IMR-90 (cell line): Measurements from ENCODE around the gene GALNT13.

Source experiments
- MXI1 ChIP-seq: IDR thresholded peaks from 2 replicates; pipeline ENCODE4 v1.6.1; 2012; ENCODE audit warnings: low read depth, mild to moderate bottlenecking, low read length, moderate library complexity, borderline replicate concordance
- POLR2A ChIP-seq: IDR thresholded peaks from 2 replicates; pipeline ENCODE4 v1.6.1; 2012; ENCODE audit warnings: mild to moderate bottlenecking, low read depth, low read length
- RFX5 ChIP-seq: IDR thresholded peaks from 2 replicates; pipeline ENCODE4 v1.8.0; 2012; ENCODE audit warnings: low read depth, mild to moderate bottlenecking, low read length, moderate library complexity
- TF ChIP-seq, protein P1 (sequence below): conservative IDR thresholded peaks from 2 replicates; pipeline ENCODE4 v1.5.1; 2012; ENCODE audit warnings: mild to moderate bottlenecking, low read depth, low read length, improper control_type of control experiment

- TF ChIP-seq, protein P1, sequence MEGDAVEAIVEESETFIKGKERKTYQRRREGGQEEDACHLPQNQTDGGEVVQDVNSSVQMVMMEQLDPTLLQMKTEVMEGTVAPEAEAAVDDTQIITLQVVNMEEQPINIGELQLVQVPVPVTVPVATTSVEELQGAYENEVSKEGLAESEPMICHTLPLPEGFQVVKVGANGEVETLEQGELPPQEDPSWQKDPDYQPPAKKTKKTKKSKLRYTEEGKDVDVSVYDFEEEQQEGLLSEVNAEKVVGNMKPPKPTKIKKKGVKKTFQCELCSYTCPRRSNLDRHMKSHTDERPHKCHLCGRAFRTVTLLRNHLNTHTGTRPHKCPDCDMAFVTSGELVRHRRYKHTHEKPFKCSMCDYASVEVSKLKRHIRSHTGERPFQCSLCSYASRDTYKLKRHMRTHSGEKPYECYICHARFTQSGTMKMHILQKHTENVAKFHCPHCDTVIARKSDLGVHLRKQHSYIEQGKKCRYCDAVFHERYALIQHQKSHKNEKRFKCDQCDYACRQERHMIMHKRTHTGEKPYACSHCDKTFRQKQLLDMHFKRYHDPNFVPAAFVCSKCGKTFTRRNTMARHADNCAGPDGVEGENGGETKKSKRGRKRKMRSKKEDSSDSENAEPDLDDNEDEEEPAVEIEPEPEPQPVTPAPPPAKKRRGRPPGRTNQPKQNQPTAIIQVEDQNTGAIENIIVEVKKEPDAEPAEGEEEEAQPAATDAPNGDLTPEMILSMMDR: no peak
- TF ChIP-seq POLR2A (no peak), MXI1 (no peak), RFX5 (no peak)
These were observed 537.1 kb downstream of the GALNT13 start for GRCh38 chr2:154408786-154409185.
